ENCODE measurements around the gene WDR72.

The WDR72 gene

DNA sequence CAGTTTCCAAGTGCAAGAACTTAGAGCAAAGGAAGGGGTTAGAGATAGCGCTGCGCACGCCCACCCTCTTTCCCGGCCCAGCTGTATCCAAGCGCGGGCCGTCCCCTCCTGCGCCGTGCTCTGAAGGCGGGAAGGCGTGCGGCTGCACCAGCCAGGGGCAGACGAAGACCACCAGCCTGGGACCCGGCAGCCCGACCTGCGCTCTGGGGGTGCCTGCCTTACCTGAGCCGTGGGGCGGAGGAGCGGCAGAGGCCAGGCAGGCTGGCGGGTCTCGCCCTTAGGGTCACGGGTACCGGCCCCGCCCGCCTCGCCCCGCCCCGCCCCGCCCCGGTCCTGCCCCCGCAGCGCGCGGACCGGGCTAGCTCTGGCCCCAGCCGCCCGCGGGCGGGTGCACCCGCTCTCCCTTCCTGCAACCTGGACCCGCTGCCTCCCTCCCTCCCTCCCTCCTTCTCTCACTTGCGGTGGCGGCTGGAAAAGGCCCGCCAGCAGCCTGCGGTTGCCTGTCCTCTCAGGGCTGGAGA lies at the start of gene WDR72:
Gene WDR72, minus strand, starts transcription at position 253 of the 521 bp plus-strand sequence. CDS start 26,514 bp downstream, outside the sequence.
- POLR2A ChIA-PET = no interaction called here
- TF ChIP-seq LEF1 (IDR thresholded peaks at IDR 0.05; ENCODE audit: borderline replicate concordance) (no peak), FOXA1 (IDR thresholded peaks at IDR 0.05) (no peak), SP1 (IDR thresholded peaks at IDR 0.05) (no peak), NFRKB (IDR thresholded peaks at IDR 0.05) (no peak), SUZ12 (IDR thresholded peaks at IDR 0.05) (no peak), FOXK2 (IDR thresholded peaks at IDR 0.05) (no peak), TARDBP (IDR thresholded peaks at IDR 0.05) (no peak), L3MBTL2 (conservative IDR thresholded peaks at IDR 0.05) (no peak), HDGF (IDR thresholded peaks at IDR 0.05; ENCODE audit: borderline replicate concordance) (no peak), ARNT (IDR thresholded peaks at IDR 0.05) (no peak), FOXM1 (IDR thresholded peaks at IDR 0.05; ENCODE audit: borderline replicate concordance) (no peak), CTBP1 (IDR thresholded peaks at IDR 0.05; ENCODE audit: borderline replicate concordance) (no peak), ELF4 (IDR thresholded peaks at IDR 0.05) (no peak), ZNF384 (IDR thresholded peaks at IDR 0.05) (no peak), BHLHE40 (IDR thresholded peaks at IDR 0.05; ENCODE audit: borderline replicate concordance) (no peak)
- TF ChIP-seq, protein P1, sequence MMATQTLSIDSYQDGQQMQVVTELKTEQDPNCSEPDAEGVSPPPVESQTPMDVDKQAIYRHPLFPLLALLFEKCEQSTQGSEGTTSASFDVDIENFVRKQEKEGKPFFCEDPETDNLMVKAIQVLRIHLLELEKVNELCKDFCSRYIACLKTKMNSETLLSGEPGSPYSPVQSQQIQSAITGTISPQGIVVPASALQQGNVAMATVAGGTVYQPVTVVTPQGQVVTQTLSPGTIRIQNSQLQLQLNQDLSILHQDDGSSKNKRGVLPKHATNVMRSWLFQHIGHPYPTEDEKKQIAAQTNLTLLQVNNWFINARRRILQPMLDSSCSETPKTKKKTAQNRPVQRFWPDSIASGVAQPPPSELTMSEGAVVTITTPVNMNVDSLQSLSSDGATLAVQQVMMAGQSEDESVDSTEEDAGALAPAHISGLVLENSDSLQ (IDR thresholded peaks at IDR 0.05) = no peak
- CTCF ChIA-PET = no interaction called here
- no peak for DNase-seq (ENCODE audit: extremely low spot score)

DNA sequence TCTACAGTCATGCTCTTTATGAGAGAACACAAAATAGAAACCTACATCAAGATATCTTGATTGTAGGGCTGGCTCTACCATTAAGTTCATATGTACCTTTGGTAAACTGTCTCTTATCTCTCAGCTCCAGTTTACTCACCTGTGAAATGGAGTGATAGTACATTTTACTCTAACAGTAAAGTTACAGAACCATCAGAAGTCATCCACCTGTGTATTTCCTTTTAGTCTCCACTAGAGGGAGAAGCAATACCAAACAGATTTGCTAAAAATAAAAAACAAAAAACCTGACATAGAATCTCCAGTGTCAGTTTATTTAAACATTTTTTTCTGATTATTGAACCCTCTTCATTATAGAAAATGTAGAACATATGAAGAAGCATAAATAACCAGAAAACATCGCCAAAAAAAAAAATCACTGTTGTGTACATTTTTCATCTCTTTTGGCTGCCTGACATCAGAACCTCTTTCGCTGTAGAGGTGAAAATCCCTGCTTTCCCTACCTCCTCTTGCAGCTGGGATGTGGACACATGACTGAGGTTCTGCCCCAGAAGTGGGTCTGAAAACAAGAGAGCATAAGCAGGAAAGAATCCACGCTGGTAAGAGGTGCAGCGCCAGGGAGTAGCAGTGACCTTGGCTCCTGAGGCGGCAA lies 48.7 kb upstream of the WDR72 start:
- ChIA-PET POLR2A (interaction anchor here (0.7 kb wide), 1 partner anchor 84 kb away, joined by 3 read pairs; no protein-coding TSS in a partner anchor), CTCF (interaction anchor here (0.6 kb wide), 1 partner anchor 1273 kb away, joined by 4 read pairs; no protein-coding TSS in a partner anchor)
- DNase-seq (ENCODE audit: extremely low spot score) = no peak
- TF ChIP-seq SP1 (IDR thresholded peaks at IDR 0.05) (no peak), ZNF384 (IDR thresholded peaks at IDR 0.05) (no peak), ELF4 (IDR thresholded peaks at IDR 0.05) (no peak), SUZ12 (IDR thresholded peaks at IDR 0.05) (no peak), FOXA1 (IDR thresholded peaks at IDR 0.05) (no peak), BHLHE40 (IDR thresholded peaks at IDR 0.05; ENCODE audit: borderline replicate concordance) (no peak), CTBP1 (IDR thresholded peaks at IDR 0.05; ENCODE audit: borderline replicate concordance) (no peak), TARDBP (IDR thresholded peaks at IDR 0.05) (no peak), NFRKB (IDR thresholded peaks at IDR 0.05) (no peak), FOXK2 (IDR thresholded peaks at IDR 0.05) (no peak), LEF1 (IDR thresholded peaks at IDR 0.05; ENCODE audit: borderline replicate concordance) (no peak)

DNA sequence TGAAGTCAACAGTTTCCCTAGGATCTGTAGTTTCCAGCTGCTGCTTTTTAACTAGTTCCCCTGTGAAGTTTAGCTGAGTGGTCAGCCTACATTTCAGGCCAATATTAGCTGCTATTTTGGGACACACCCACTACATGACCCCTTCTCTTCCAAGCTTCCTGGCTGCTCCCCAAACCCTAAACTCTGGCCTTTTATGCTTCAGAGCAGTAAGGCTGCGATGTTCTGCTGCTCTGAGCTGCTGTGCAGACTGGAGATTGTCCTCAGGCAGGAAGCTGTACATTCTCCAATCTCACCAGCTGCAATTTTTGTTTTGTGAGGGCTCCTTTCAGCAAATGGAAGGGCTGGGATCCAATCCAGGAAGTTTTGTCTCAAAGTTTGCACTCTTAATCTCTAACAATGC lies 48.0 kb upstream of the WDR72 start:
- DNase-seq (ENCODE audit: extremely low spot score) = no peak
- ChIA-PET CTCF (interaction anchor here (0.6 kb wide), 2 partner anchors 85 to 1274 kb away, joined by 3 to 4 read pairs; no protein-coding TSS in a partner anchor), POLR2A (interaction anchor here (0.7 kb wide), 1 partner anchor 85 kb away, joined by 3 read pairs; no protein-coding TSS in a partner anchor)
- TF ChIP-seq FOXK2 (IDR thresholded peaks at IDR 0.05) (no peak), NFRKB (IDR thresholded peaks at IDR 0.05) (no peak), HDGF (IDR thresholded peaks at IDR 0.05; ENCODE audit: borderline replicate concordance) (no peak), ZNF384 (IDR thresholded peaks at IDR 0.05) (no peak), L3MBTL2 (conservative IDR thresholded peaks at IDR 0.05) (no peak), TARDBP (IDR thresholded peaks at IDR 0.05) (no peak), ELF4 (IDR thresholded peaks at IDR 0.05) (no peak), BHLHE40 (IDR thresholded peaks at IDR 0.05; ENCODE audit: borderline replicate concordance) (no peak), SP1 (IDR thresholded peaks at IDR 0.05) (no peak), ARNT (IDR thresholded peaks at IDR 0.05) (no peak), FOXM1 (IDR thresholded peaks at IDR 0.05; ENCODE audit: borderline replicate concordance) (no peak), LEF1 (IDR thresholded peaks at IDR 0.05; ENCODE audit: borderline replicate concordance) (no peak), SUZ12 (IDR thresholded peaks at IDR 0.05) (no peak), FOXA1 (IDR thresholded peaks at IDR 0.05) (no peak)
- TF ChIP-seq, protein P1 (IDR thresholded peaks at IDR 0.05) = no peak

DNA sequence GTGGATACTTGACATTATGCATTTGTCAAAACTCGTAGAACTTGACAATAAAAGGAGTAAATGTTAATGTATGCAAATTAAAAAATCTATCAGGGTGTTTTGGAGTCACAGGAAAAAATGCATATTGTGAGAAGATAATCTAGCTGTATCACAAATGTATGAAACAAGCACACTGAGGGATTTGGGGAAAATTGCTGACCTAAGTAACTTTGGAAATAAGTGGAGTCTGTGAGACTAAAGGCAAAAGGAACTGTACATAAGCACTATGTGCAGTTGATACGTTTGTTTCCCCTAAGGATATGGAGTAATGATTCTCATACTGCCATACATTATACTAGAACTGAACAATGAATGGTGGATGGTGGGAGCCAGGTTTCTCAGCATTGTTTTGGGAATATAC lies 43.2 kb upstream of the WDR72 start:
- ChIA-PET CTCF (no interaction called here), POLR2A (no interaction called here)
- DNase-seq (ENCODE audit: extremely low spot score) = no peak
- no peak for TF ChIP-seq FOXM1 (IDR thresholded peaks at IDR 0.05; ENCODE audit: borderline replicate concordance)
- no peak for TF ChIP-seq SUZ12 (IDR thresholded peaks at IDR 0.05)
- TF ChIP-seq ARNT (IDR thresholded peaks at IDR 0.05) = no peak
- no peak for TF ChIP-seq HDGF (IDR thresholded peaks at IDR 0.05; ENCODE audit: borderline replicate concordance)
- TF ChIP-seq ZNF384 (IDR thresholded peaks at IDR 0.05) = no peak
- no peak for TF ChIP-seq CTBP1 (IDR thresholded peaks at IDR 0.05; ENCODE audit: borderline replicate concordance)
- TF ChIP-seq ELF4 (IDR thresholded peaks at IDR 0.05) = no peak
- TF ChIP-seq, protein P1 (IDR thresholded peaks at IDR 0.05) = no peak
- TF ChIP-seq LEF1 (IDR thresholded peaks at IDR 0.05; ENCODE audit: borderline replicate concordance) = no peak
- TF ChIP-seq SP1 (IDR thresholded peaks at IDR 0.05) = no peak
- TF ChIP-seq TARDBP (IDR thresholded peaks at IDR 0.05) = no peak
- TF ChIP-seq NFRKB (IDR thresholded peaks at IDR 0.05) = no peak
- no peak for TF ChIP-seq FOXA1 (IDR thresholded peaks at IDR 0.05)
- TF ChIP-seq BHLHE40 (IDR thresholded peaks at IDR 0.05; ENCODE audit: borderline replicate concordance) = no peak
- no peak for TF ChIP-seq FOXK2 (IDR thresholded peaks at IDR 0.05)
- TF ChIP-seq L3MBTL2 (conservative IDR thresholded peaks at IDR 0.05) = no peak

DNA sequence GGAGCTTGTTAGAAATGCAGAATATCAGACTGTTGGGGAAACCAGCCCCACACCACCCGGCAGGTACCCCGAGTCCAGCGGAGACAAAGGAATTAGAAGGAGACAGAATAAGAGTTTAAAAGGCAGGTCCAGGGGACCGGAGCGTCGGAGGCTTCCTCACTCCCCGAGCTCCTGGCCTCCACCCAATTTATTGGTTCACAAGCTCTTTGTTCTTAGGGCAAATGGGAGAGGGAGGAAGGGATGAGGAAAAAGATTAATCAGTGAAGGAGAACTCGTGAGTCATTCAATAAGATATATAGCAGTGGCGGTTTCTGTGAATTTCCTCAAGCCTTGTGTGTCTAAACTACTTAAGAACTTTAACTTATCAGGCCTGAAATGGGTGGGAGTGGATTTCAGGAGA lies 32.1 kb upstream of the WDR72 start:
- ChIA-PET POLR2A (no interaction called here), CTCF (no interaction called here)
- DNase-seq (ENCODE audit: extremely low spot score) = no peak
- TF ChIP-seq L3MBTL2 (conservative IDR thresholded peaks at IDR 0.05) (no peak), BHLHE40 (IDR thresholded peaks at IDR 0.05; ENCODE audit: borderline replicate concordance) (no peak), FOXK2 (IDR thresholded peaks at IDR 0.05) (no peak), TARDBP (IDR thresholded peaks at IDR 0.05) (no peak), ELF4 (IDR thresholded peaks at IDR 0.05) (no peak), LEF1 (IDR thresholded peaks at IDR 0.05; ENCODE audit: borderline replicate concordance) (no peak), HDGF (IDR thresholded peaks at IDR 0.05; ENCODE audit: borderline replicate concordance) (no peak), SUZ12 (IDR thresholded peaks at IDR 0.05) (no peak), FOXA1 (IDR thresholded peaks at IDR 0.05) (no peak), NFRKB (IDR thresholded peaks at IDR 0.05) (no peak), ZNF384 (IDR thresholded peaks at IDR 0.05) (no peak), FOXM1 (IDR thresholded peaks at IDR 0.05; ENCODE audit: borderline replicate concordance) (no peak), SP1 (IDR thresholded peaks at IDR 0.05) (no peak), CTBP1 (IDR thresholded peaks at IDR 0.05; ENCODE audit: borderline replicate concordance) (no peak)
- TF ChIP-seq, protein P1 (IDR thresholded peaks at IDR 0.05) = no peak
